ENCODE results near the gene PDE11A. TPM values are rescaled to one million over a fixed set of nuclear protein-coding genes. Genes with fewer than 3 reads are reported as not detected.
"Not testable (repeated sequence)": the region's sequence is repeated elsewhere in the genome, so short reads cannot be mapped to it uniquely, and the experiment has no call there.

The PDE11A gene
- total RNA-seq, 2 donors from 2014 or later: 2.6 to 3.2 TPM

- Histone ChIP-seq H3K9ac (ENCODE audit: low read depth in 2 of 2, low read length in 2 of 2) (no peak overlapping the region), H3K27ac (no peak overlapping the region), H3K4me1 (no peaks in the 10 kb centered on the region), H3K9me3 (no peaks in the 10 kb centered on the region), H3K27me3 (no peaks in the 10 kb centered on the region), H3K4me3 (no peak overlapping the region), H3K36me3 (no peaks in the 10 kb centered on the region)
- no peak for TF ChIP-seq CTCF (IDR thresholded peaks at IDR 0.05)
- DNase-seq: no peak
- intact Hi-C loops (cut with DNase I): no loop called here
Observed at GRCh38 chr2:177972123-177972522, 100.5 kb downstream of the PDE11A start.

- H3K4me1 ChIP-seq: no peaks in the 10 kb centered on the region
- no peak for DNase-seq
- H3K27ac ChIP-seq: no peak overlapping the region
- no peaks in the 10 kb centered on the region for H3K27me3 ChIP-seq
- no peaks in the 10 kb centered on the region for H3K36me3 ChIP-seq
- no peak overlapping the region for H3K9ac ChIP-seq (ENCODE audit: low read depth in 2 of 2, low read length in 2 of 2)
- intact Hi-C loops (cut with DNase I): no loop called here
- no peak overlapping the region for H3K4me3 ChIP-seq
- H3K9me3 ChIP-seq: no peaks in the 10 kb centered on the region
- no peak for TF ChIP-seq CTCF (IDR thresholded peaks at IDR 0.05)
Observed at GRCh38 chr2:177970670-177971454, 101.7 kb downstream of the PDE11A start.

- H3K27me3 ChIP-seq: no peaks in the 10 kb centered on the region
- H3K27ac ChIP-seq: no peak overlapping the region
- DNase-seq: no peak
- no peaks in the 10 kb centered on the region for H3K36me3 ChIP-seq
- intact Hi-C loops (cut with DNase I): no loop called here
- TF ChIP-seq CTCF (IDR thresholded peaks at IDR 0.05): no peak
- no peak overlapping the region for H3K9ac ChIP-seq (ENCODE audit: low read depth in 2 of 2, low read length in 2 of 2)
- H3K4me3 ChIP-seq: no peak overlapping the region
- no peaks in the 10 kb centered on the region for H3K4me1 ChIP-seq
- H3K9me3 ChIP-seq: no peaks in the 10 kb centered on the region
Observed at GRCh38 chr2:177964892-177965291, 107.7 kb downstream of the PDE11A start.

- H3K27ac ChIP-seq: no peak overlapping the region
Observed at GRCh38 chr2:177952151-177952550, 120.4 kb downstream of the PDE11A start.

GRCh38 chr2:177947598-177947997 is 125.0 kb downstream of the PDE11A start:
- DNase-seq; H3K36me3 ChIP-seq; H3K27ac ChIP-seq; H3K27me3 ChIP-seq; H3K4me3 ChIP-seq; H3K4me1 ChIP-seq; H3K9me3 ChIP-seq; H3K9ac ChIP-seq (ENCODE audit: low read depth in 2 of 2, low read length in 2 of 2); intact Hi-C loops (cut with DNase I): not testable (repeated sequence)

More at GRCh38 chr2:177952151-177952550, 120.4 kb downstream of the PDE11A start:
- intact Hi-C loops (cut with DNase I): no loop called here
- no peaks in the 10 kb centered on the region for H3K27me3 ChIP-seq
- no peaks in the 10 kb centered on the region for H3K4me1 ChIP-seq
- no peaks in the 10 kb centered on the region for H3K9me3 ChIP-seq
- no peaks in the 10 kb centered on the region for H3K36me3 ChIP-seq
- no peak overlapping the region for H3K4me3 ChIP-seq
- no peak for TF ChIP-seq CTCF (IDR thresholded peaks at IDR 0.05)
- no peak overlapping the region for H3K9ac ChIP-seq (ENCODE audit: low read depth in 2 of 2, low read length in 2 of 2)
- no peak for DNase-seq

- H3K4me3 ChIP-seq; H3K27ac ChIP-seq; H3K4me1 ChIP-seq; H3K9ac ChIP-seq (ENCODE audit: low read depth in 2 of 2, low read length in 2 of 2); H3K9me3 ChIP-seq; intact Hi-C loops (cut with DNase I); DNase-seq; H3K27me3 ChIP-seq; H3K36me3 ChIP-seq: not testable (repeated sequence)
Observed at GRCh38 chr2:177944530-177944929, 128.0 kb downstream of the PDE11A start.
